Measurements from ENCODE around the gene ZDHHC8.
A peak's percentile ranks its signal among the peaks of the same experiment; 100 is the strongest.

Gene ZDHHC8

GRCh38 chr22:20113551-20114310 lies 17.9 kb upstream of the ZDHHC8 start:
- DNase-seq (ENCODE audit: low spot score) = no peak

GRCh38 chr22:20114506-20115475 lies 16.8 kb upstream of the ZDHHC8 start:
- DNase-seq (ENCODE audit: low spot score) = no peak

- DNase-seq (ENCODE audit: low spot score) = no peak
Measured at GRCh38 chr22:20115691-20116375, 15.8 kb upstream of the ZDHHC8 start, which contains the start of gene RANBP1. RANBP1 (plus strand) TSS chr22:20116104; CDS start chr22:20116185, 81 bp downstream.

DNA sequence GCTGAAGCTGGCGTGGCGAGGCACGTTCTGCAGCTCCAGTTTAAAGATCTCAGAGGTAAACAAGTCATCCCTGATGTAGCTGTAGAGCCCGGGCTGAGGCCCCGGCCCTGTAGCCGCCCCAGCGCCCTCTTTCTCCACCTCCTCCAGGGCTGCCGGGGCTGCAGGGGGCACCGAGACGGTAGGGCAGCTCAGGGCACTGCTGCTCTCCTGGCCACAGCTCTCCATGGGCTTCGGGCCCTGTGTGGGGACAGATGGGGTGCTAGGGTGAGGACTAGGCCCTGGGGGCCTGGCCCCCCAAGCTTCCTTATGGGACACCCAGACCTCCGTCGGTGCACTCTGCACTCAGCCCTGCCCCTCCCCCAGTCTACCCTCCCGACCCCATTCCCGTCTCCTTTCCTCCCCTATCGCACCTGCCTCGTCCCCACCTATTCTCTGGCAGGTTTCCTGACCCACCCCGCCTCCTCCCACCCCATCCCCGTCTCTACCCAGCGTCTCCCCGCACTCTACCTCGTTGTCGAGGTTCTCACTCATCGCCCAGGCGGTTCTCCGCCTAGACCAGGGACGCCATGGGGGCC lies 15.1 kb upstream of the ZDHHC8 start:
- DNase-seq (ENCODE audit: low spot score) = peak; percentile 9

DNA sequence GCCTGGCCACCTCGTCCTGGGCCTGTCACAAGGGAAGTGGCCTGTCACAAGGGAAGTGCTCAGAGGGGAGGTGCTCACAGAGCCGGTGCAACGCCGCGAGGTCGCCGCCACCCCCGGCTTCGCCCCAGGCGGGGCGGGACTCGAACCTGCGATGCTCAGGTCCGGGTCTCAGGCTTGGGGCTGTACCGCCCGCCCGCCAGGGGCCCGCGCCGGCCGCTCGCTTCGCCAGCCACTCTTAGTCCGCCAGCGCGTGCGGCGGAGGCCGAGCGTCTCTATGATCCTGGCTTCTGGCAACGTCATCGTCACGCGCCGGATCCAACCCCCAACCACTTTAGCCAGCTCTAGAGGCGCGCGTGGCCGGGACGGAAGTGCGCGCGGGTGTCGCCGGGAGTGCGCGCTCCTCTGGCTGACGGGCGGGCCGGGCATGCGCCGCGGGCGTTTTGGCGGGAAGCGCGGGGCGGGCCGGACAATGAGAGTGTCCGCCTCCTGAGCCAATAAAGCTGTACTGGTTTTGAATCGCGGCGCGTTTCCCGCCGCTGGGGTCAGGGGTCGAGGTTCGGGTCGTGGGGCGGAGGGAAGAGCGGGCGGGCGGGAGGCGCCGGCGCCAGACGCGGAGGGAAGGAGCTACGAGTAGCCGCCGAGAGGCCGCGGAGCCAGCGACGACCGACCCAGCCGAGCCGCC lies 14.5 kb upstream of the ZDHHC8 start, which contains the start of gene TRMT2A:
Gene TRMT2A (minus strand): TSS at position 276 of the 682 bp plus-strand sequence. CDS start 320 bp downstream, outside the sequence.
- peak; percentile 99 for DNase-seq (ENCODE audit: low spot score)

- DNase-seq (ENCODE audit: low spot score) = peak; percentile 31
Measured at GRCh38 chr22:20117633-20118299, 13.8 kb upstream of the ZDHHC8 start.

GRCh38 chr22:20118300-20119020 lies 13.1 kb upstream of the ZDHHC8 start:
- DNase-seq (ENCODE audit: low spot score) = no peak

GRCh38 chr22:20121856-20122415 lies 9.7 kb upstream of the ZDHHC8 start:
- no peak for DNase-seq (ENCODE audit: low spot score)

GRCh38 chr22:20123366-20124082 lies 8.1 kb upstream of the ZDHHC8 start:
- DNase-seq (ENCODE audit: low spot score) = no peak

DNA sequence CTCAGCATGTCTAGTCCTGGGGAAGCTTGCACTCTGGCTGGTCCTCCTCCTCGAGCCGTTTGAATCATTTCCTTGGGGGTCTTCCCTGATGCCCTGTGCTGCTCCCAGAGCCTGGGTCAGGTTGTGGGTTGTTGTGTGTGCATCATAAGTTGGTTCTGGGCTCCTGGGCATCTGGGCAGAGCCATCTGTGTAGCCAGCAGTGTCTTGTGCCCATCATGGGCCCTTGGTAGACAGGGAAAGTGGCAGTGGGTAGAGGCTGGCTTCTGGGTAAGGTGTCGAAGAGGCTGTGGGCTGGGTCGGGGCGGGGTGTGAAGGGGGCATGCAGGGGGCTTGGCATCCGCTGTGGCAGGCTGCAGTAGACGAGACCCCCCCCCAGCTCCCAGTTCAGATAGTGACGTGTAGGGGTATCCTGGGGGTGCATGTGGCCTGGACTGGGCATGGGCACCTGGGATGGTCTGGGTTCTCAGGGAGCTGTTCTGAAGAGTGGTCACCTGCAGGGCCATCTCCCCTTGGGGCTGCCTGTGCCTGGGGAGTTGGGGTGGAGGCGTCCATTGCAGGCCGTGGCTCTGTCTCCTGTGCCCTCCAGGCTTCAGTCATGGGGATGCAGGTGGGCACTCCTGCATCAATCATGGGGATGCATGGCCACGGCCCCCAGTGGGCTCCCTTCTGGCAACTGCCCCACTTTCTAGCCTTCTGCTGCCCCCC lies 7.4 kb upstream of the ZDHHC8 start:
- DNase-seq (ENCODE audit: low spot score) = no peak

DNA sequence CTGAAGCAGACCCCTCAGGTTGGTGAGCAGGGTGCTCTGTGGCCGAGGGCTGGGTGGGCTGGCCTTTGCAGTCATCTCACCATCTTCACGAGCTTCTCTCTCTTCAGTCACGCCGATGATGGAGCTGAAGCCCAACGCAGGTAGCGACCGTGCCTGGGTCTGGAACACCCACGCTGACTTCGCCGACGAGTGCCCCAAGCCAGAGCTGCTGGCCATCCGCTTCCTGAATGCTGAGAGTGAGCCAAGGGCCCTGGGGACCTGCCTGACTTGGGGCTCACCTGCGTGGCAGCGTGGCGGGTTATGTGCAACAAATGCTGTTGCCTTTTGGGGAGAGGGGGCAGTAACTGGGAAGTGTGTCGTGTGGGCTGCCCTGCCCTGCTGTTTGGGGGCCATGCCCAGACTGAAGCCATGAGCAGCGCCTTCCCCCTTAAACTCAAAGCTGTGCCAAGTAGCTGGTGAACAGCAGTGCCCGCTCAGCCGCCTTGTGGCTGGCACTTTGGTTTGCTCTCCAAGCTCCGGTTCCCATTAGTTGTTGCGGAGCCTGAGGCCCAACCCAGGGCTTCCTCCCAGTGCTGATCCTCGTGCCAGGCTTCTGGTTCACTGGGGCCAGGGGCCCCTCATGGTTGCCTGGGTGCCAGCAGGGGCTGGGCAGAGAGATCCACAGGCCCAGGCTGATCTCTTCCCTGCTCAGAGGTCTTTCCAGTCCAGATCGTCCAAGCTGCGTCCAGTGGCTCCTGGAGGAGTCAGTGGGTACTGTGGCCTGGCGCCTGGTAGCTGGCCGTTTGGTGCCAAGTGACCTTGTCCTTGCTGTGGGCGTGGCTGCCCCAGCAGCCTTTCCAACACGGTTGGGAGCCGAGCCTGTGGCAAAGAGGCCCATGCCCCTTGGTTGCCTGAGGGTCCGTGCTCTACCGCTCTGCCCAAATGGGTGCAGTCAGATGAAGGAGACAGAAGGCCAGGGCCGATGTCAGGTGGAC lies 6.1 kb upstream of the ZDHHC8 start:
- no peak for DNase-seq (ENCODE audit: low spot score)

- DNase-seq (ENCODE audit: low spot score) = no peak
Measured at GRCh38 chr22:20126284-20127029, 5.1 kb upstream of the ZDHHC8 start.

GRCh38 chr22:20127318-20127868 lies 4.2 kb upstream of the ZDHHC8 start:
- no peak for DNase-seq (ENCODE audit: low spot score)

- DNase-seq (ENCODE audit: low spot score) = no peak
Measured at GRCh38 chr22:20127869-20128618, 3.6 kb upstream of the ZDHHC8 start.

DNA sequence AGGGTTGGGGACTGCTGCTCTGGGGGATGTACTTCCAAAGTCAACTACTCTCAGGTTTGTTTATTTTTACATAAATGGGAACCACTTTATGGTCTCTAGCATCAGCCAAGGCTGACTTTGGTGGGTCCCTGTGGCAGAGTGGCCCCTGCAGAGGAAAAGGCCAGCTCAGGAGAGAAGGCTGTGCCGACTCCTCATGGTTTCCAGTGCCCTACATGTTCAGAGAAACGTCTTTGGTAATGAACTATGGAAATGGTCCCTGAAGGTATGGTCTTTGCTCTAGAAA lies 3.0 kb upstream of the ZDHHC8 start:
- no peak for DNase-seq (ENCODE audit: low spot score)

All from AG08395 (cell line).